H9 (cell line): ENCODE results near the gene TAF4. TPM values are rescaled to one million over a fixed set of nuclear protein-coding genes. Genes with fewer than 3 reads are reported as not detected.

ENCODE experiments used
- DNase-seq: peaks from one replicate; pipeline ENCODE4 v3.0.0-alpha.2; 2017
- H2AFZ ChIP-seq: one replicate; pipeline ENCODE4 v1.6.1; 2013; ENCODE audit warnings: mild to moderate bottlenecking, low read length, control low read depth, moderate library complexity
- H2AK5ac ChIP-seq: 2 replicates; pipeline ENCODE4 v1.6.1; 2013; ENCODE audit warnings: low read length, control low read depth, mixed read lengths; ENCODE audit not compliant: insufficient read length
- H2BK120ac ChIP-seq: one replicate; pipeline ENCODE4 v1.6.1; 2013; ENCODE audit warnings: low read depth, mild to moderate bottlenecking, low read length, control low read depth, inconsistent platforms; ENCODE audit not compliant: poor library complexity, severe bottlenecking
- H2BK12ac ChIP-seq: 2 replicates; pipeline ENCODE4 v1.6.1; 2013; ENCODE audit warnings: low read length, control low read depth, mixed read lengths, low read depth; ENCODE audit not compliant: insufficient read length
- H2BK15ac ChIP-seq: 2 replicates; pipeline ENCODE4 v1.6.1; 2013; ENCODE audit warnings: low read depth, low read length, control low read depth
- H2BK20ac ChIP-seq: one replicate; pipeline ENCODE4 v1.6.1; 2013; ENCODE audit warnings: low read depth, mild to moderate bottlenecking, low read length, control low read depth, inconsistent platforms; ENCODE audit not compliant: poor library complexity, severe bottlenecking
- H2BK5ac ChIP-seq: 2 replicates; pipeline ENCODE4 v1.6.1; 2013; ENCODE audit warnings: low read length, control low read depth, mixed read lengths; ENCODE audit not compliant: insufficient read length
- H3K14ac ChIP-seq: 2 replicates; pipeline ENCODE4 v1.6.1; 2013; ENCODE audit warnings: low read length, control low read depth; ENCODE audit not compliant: insufficient read depth
- H3K18ac ChIP-seq: 2 replicates; pipeline ENCODE4 v1.6.1; 2013; ENCODE audit warnings: low read depth, mild to moderate bottlenecking, mixed read lengths, low read length, control low read depth; ENCODE audit not compliant: insufficient read length
- H3K23ac ChIP-seq: 2 replicates; pipeline ENCODE4 v1.6.1; 2013; ENCODE audit warnings: low read length, control low read depth, mixed read lengths, low read depth; ENCODE audit not compliant: insufficient read length
- H3K23me2 ChIP-seq: 2 replicates; pipeline ENCODE4 v1.6.1; 2013; ENCODE audit warnings: low read depth, mild to moderate bottlenecking, mixed read lengths, low read length, control low read depth; ENCODE audit not compliant: insufficient read length, poor library complexity, severe bottlenecking
- H3K27ac ChIP-seq: 2 replicates; pipeline ENCODE4 v1.5.1; 2013; ENCODE audit warnings: low read length, control low read depth, mixed read lengths, low read depth; ENCODE audit not compliant: insufficient read length
- H3K27me3 ChIP-seq: 2 replicates; pipeline ENCODE4 v1.6.1; 2013; ENCODE audit warnings: low read length, control low read depth, inconsistent platforms; ENCODE audit not compliant: insufficient read depth
- H3K4ac ChIP-seq: 2 replicates; pipeline ENCODE4 v1.6.1; 2013; ENCODE audit warnings: low read depth, mild to moderate bottlenecking, control low read depth, inconsistent platforms, low read length, moderate library complexity
- H3K4me1 ChIP-seq: 2 replicates; pipeline ENCODE4 v1.6.1; 2013; ENCODE audit warnings: low read length, control low read depth, inconsistent platforms; ENCODE audit not compliant: insufficient read depth
- H3K4me2 ChIP-seq: 2 replicates; pipeline ENCODE4 v1.6.1; 2013; ENCODE audit warnings: low read length, control low read depth, mixed read lengths; ENCODE audit not compliant: insufficient read length, insufficient read depth
- H3K56ac ChIP-seq: 2 replicates; pipeline ENCODE4 v1.6.1; 2013; ENCODE audit warnings: low read depth, mild to moderate bottlenecking, mixed read lengths, low read length, control low read depth; ENCODE audit not compliant: insufficient read length
- H3K79me1 ChIP-seq: 2 replicates; pipeline ENCODE4 v1.6.1; 2013; ENCODE audit warnings: low read depth, mild to moderate bottlenecking, moderate library complexity, low read length, control low read depth, inconsistent platforms; ENCODE audit not compliant: insufficient read depth, poor library complexity, severe bottlenecking
- H3K79me2 ChIP-seq: 2 replicates; pipeline ENCODE4 v1.6.1; 2013; ENCODE audit warnings: low read length, control low read depth, inconsistent platforms; ENCODE audit not compliant: insufficient read depth
- H3K9ac ChIP-seq: 2 replicates; pipeline ENCODE4 v1.6.1; 2013; ENCODE audit warnings: low read length, control low read depth, mixed read lengths; ENCODE audit not compliant: insufficient read length; ENCODE audit errors: extremely low read depth
- H3K9me3 ChIP-seq: one replicate; pipeline ENCODE4 v1.6.1; 2013; ENCODE audit warnings: low read depth, low read length, inconsistent platforms; ENCODE audit not compliant: control insufficient read depth
- H3T11ph ChIP-seq: one replicate; pipeline ENCODE4 v1.6.1; 2013; ENCODE audit warnings: mild to moderate bottlenecking, low read length, control low read depth, inconsistent platforms
- H4K20me1 ChIP-seq: one replicate; pipeline ENCODE4 v1.6.1; 2013; ENCODE audit not compliant: control insufficient read depth, insufficient read length, insufficient read depth
- H4K5ac ChIP-seq: 2 replicates; pipeline ENCODE4 v1.6.1; 2013; ENCODE audit warnings: low read depth, mild to moderate bottlenecking, mixed read lengths, low read length, control low read depth; ENCODE audit not compliant: insufficient read length
- H4K8ac ChIP-seq: replicated peaks from 2 replicates; pipeline ENCODE4 v1.6.1; 2013; ENCODE audit warnings: low read length, control low read depth, mixed read lengths, low read depth; ENCODE audit not compliant: insufficient read length
- H4K91ac ChIP-seq: 2 replicates; pipeline ENCODE4 v1.6.1; 2013; ENCODE audit warnings: low read depth, mild to moderate bottlenecking, moderate library complexity, mixed read lengths, low read length, control low read depth; ENCODE audit not compliant: insufficient read length
- H3K27ac Mint-ChIP-seq, 3 experiments: 2 replicates in 2 of 3; 3 replicates in 1 of 3; pipeline ENCODE4 v1.8.0; 2020 to 2021; ENCODE audit warnings: mixed read lengths in 3 of 3, mild to moderate bottlenecking in 1 of 3, moderate library complexity in 1 of 3
- H3K27me3 Mint-ChIP-seq: 2 replicates; pipeline ENCODE4 v1.8.0; 2021; ENCODE audit warnings: low read depth, mild to moderate bottlenecking, moderate library complexity, mixed read lengths
- H3K36me3 Mint-ChIP-seq, 3 experiments: 2 replicates in 2 of 3; 3 replicates in 1 of 3; pipeline ENCODE4 v1.8.0; 2020 to 2021; ENCODE audit warnings: low read depth in 3 of 3, mixed read lengths in 3 of 3; ENCODE audit not compliant: insufficient read depth in 1 of 3
- H3K4me1 Mint-ChIP-seq, 2 experiments: 2 replicates each; pipeline ENCODE4 v1.8.0; 2020; ENCODE audit warnings: mixed read lengths in 2 of 2
- H3K4me3 Mint-ChIP-seq, 2 experiments: 2 replicates in 1 of 2; 3 replicates in 1 of 2; pipeline ENCODE4 v1.8.0; 2020 to 2021; ENCODE audit warnings: mild to moderate bottlenecking in 2 of 2, mixed read lengths in 2 of 2, moderate library complexity in 1 of 2
- H3K9me3 Mint-ChIP-seq, 2 experiments: 2 replicates in 1 of 2; 3 replicates in 1 of 2; pipeline ENCODE4 v1.8.0; 2020; ENCODE audit warnings: mild to moderate bottlenecking in 2 of 2, mixed read lengths in 2 of 2, moderate library complexity in 1 of 2
- WGBS: extraction: QIAGEN DNeasy Blood & Tissue Kit; methylation state at CpG from one replicate; pipeline ENCODE4 v1.1.7; 2013; ENCODE audit warnings: missing lambda C conversion rate, low lambda C conversion rate, mixed read lengths; ENCODE audit not compliant: insufficient read length; ENCODE audit errors: extremely low coverage; 5-methylcytosine and 5-hydroxymethylcytosine counted together
- total RNA-seq: library from RNA; stranded (reverse); gene quantifications from 2 replicates; pipeline ENCODE4 v1.2.1, GENCODE V29; 2021
- TF ChIP-seq, protein P1 (sequence below): fragments of 200-600 bp; sonication (generic); conservative IDR thresholded peaks from 3 replicates; pipeline ENCODE4 v1.8.0; 2021; ENCODE audit warnings: antibody characterized with exemption, mild to moderate bottlenecking

Gene TAF4
- total RNA-seq, 1 experiment from 2014 or later = 30.8 TPM

DNA sequence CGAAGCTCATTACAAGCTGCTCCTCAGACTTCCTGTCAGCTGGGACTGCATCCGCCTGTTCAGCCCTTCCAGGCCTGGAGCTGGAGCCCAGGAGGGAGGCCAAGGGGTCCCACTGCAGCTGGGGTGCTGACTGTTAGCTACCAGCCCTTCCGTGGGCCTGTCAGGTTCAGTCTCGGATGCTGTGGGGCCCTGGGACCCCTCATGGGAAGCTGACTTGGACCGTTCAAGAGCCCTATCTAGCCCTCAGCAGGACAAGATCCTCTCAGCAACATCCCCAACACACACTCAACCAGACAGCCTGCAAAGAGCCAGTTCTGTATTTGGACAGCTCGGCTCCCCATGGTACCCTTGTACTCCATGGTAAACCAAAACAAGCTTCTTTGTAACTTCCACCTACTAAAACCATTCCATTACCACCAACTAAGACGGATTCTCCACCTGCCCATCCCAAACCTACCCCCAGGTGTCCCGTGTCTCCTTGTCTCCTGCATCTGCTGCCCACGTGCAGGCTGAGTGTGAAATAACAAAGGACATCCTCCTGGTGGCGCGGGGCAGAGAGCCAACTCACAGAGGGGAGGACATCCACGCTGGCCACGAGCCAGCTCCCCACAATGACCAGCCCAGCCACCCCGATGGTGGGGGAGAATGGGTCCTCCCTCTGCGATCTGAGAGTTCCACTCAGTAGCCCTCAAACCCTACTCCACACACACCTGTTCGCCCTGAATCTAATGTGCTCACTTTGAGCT, 111.2 kb downstream of the TAF4 start:
- Mint-ChIP-seq H3K9me3 (no peaks in the 10 kb centered on the region), H3K36me3 (no peaks in the 10 kb centered on the region), H3K4me1 (peaks cover 21 to 38% of the 10 kb centered on the region in 2 experiments), H3K27ac (no peak overlapping the region; a peak in 1 of 7 replicates), H3K27me3 (no peaks in the 10 kb centered on the region), H3K4me3 (no peak overlapping the region)
- Histone ChIP-seq H2BK12ac (no peak overlapping the region), H2BK5ac (no peak overlapping the region), H3K4me1 (no peaks in the 10 kb centered on the region), H3K56ac (no peak overlapping the region), H2AFZ (no peak overlapping the region), H2BK20ac (no peak overlapping the region), H3K79me2 (no peaks in the 10 kb centered on the region), H3K14ac (no peak overlapping the region), H4K5ac (no peak overlapping the region), H3K4me2 (no peak overlapping the region), H4K91ac (no peak overlapping the region), H2BK15ac (no peak overlapping the region), H3K79me1 (no peaks in the 10 kb centered on the region), H3K23me2 (no peaks in the 10 kb centered on the region), H3K9me3 (no peaks in the 10 kb centered on the region), H3T11ph (no peak overlapping the region), H3K18ac (no peak overlapping the region), H4K8ac (no peak overlapping the region), H3K27me3 (no peaks in the 10 kb centered on the region), H4K20me1 (no peaks in the 10 kb centered on the region), H2AK5ac (no peak overlapping the region), H2BK120ac (no peak overlapping the region), H3K9ac (no peak overlapping the region), H3K27ac (no peak overlapping the region), H3K23ac (no peak overlapping the region), H3K4ac (no peak overlapping the region)
- TF ChIP-seq, protein P1, sequence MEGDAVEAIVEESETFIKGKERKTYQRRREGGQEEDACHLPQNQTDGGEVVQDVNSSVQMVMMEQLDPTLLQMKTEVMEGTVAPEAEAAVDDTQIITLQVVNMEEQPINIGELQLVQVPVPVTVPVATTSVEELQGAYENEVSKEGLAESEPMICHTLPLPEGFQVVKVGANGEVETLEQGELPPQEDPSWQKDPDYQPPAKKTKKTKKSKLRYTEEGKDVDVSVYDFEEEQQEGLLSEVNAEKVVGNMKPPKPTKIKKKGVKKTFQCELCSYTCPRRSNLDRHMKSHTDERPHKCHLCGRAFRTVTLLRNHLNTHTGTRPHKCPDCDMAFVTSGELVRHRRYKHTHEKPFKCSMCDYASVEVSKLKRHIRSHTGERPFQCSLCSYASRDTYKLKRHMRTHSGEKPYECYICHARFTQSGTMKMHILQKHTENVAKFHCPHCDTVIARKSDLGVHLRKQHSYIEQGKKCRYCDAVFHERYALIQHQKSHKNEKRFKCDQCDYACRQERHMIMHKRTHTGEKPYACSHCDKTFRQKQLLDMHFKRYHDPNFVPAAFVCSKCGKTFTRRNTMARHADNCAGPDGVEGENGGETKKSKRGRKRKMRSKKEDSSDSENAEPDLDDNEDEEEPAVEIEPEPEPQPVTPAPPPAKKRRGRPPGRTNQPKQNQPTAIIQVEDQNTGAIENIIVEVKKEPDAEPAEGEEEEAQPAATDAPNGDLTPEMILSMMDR = 0 out of 3 replicates have a peak, but pooled peaks have one; percentile 18
- DNase-seq = no peak
- no CpG with 5 or more reads among the region's 16 CpGs for WGBS
